RWPE1 (cell line): ENCODE data around the gene RBM20.

ENCODE experiments used
- CTCF ChIA-PET: fragments of 350-600 bp; sonication (Branson Sonifier 250); formaldehyde crosslinking; extraction: SDS; loops from one replicate; lab custom pipeline; 2021; lab: Yijun Ruan, JAX
- POLR2A ChIA-PET: fragments of 400-600 bp; formaldehyde crosslinking; extraction: SDS; loops from one replicate; lab custom pipeline; 2020; ENCODE audit warnings: antibody characterized with exemption; ENCODE audit not compliant: low non-redundant PET; lab: Yijun Ruan, JAX
- DNase-seq: peaks from one replicate; pipeline ENCODE4 v3.0.0; 2012; ENCODE audit warnings: low spot score
- H3K27ac ChIP-seq: fragments of 450-650 bp; 2 replicates; pipeline ENCODE4 v1.5.1; 2017
- CTCF ChIP-seq: fragments of 450-650 bp; conservative IDR thresholded peaks from 2 replicates; pipeline ENCODE4 v1.5.1; 2017; ENCODE audit warnings: low read depth, mild to moderate bottlenecking

The RBM20 gene

GRCh38 chr10:110858297-110858934 lies 214.3 kb downstream of the RBM20 start:
- DNase-seq: no peak
- TF ChIP-seq CTCF: no peak
- POLR2A ChIA-PET: no interaction called here
- CTCF ChIA-PET: interaction anchor here (0.5 to 0.7 kb wide), 2 partner anchors 268 to 710 kb away, joined by 3 read pairs; no protein-coding TSS in a partner anchor
- 0 out of 2 replicates have a peak overlapping the region, but pooled peaks have one; percentile 72 for H3K27ac ChIP-seq

- no peak for DNase-seq
- ChIA-PET CTCF (no interaction called here), POLR2A (no interaction called here)
- no peak for TF ChIP-seq CTCF
- peak overlapping the region; percentile 45 for H3K27ac ChIP-seq
Observed at GRCh38 chr10:110859206-110859972, 215.3 kb downstream of the RBM20 start.

- POLR2A ChIA-PET: no interaction called here
- TF ChIP-seq CTCF: no peak
- DNase-seq: no peak
- CTCF ChIA-PET: no interaction called here
- H3K27ac ChIP-seq: no peak overlapping the region
Observed at GRCh38 chr10:110859973-110860376, 215.8 kb downstream of the RBM20 start.

- DNase-seq: no peak
- ChIA-PET CTCF (interaction anchor here (0.6 to 1.1 kb wide), 3 partner anchors 8 to 332 kb away, joined by 3 to 4 read pairs (median 3); no protein-coding TSS in a partner anchor), POLR2A (interaction anchor here (0.7 kb wide), 1 partner anchor 8 kb away, joined by 3 read pairs; no protein-coding TSS in a partner anchor)
- TF ChIP-seq CTCF: no peak
- H3K27ac ChIP-seq: peak overlapping the region; percentile 68
Observed at GRCh38 chr10:110860576-110861241, 216.6 kb downstream of the RBM20 start.

- ChIA-PET POLR2A (interaction anchor here (0.7 kb wide), 1 partner anchor 9 kb away, joined by 3 read pairs; no protein-coding TSS in a partner anchor), CTCF (interaction anchor here (1.1 kb wide), 1 partner anchor 9 kb away, joined by 3 read pairs; no protein-coding TSS in a partner anchor)
- no peak for TF ChIP-seq CTCF
- H3K27ac ChIP-seq: no peak overlapping the region
- no peak for DNase-seq
Observed at GRCh38 chr10:110861476-110861875, 217.3 kb downstream of the RBM20 start.
